ENCODE results near the gene RUBCN.
"Not testable (repeated sequence)": the region's sequence is repeated elsewhere in the genome, so short reads cannot be mapped to it uniquely, and the experiment has no call there.

The RUBCN gene

GRCh38 chr3:197718891-197719290 lies 17.8 kb downstream of the RUBCN start:
- H3K27ac Mint-ChIP-seq, result no peak overlapping the region
- no peaks in the 10 kb centered on the region for H3K27me3 Mint-ChIP-seq (ENCODE audit: low read depth)
- no peaks in the 10 kb centered on the region for H3K4me1 Mint-ChIP-seq
- H3K4me3 Mint-ChIP-seq, result no peak overlapping the region
- H3K9me3 Mint-ChIP-seq, result peaks cover 16% of the 10 kb centered on the region
- peaks cover 43% of the 10 kb centered on the region for H3K36me3 Mint-ChIP-seq (ENCODE audit: low read depth)
- TF ChIP-seq, protein P1, sequence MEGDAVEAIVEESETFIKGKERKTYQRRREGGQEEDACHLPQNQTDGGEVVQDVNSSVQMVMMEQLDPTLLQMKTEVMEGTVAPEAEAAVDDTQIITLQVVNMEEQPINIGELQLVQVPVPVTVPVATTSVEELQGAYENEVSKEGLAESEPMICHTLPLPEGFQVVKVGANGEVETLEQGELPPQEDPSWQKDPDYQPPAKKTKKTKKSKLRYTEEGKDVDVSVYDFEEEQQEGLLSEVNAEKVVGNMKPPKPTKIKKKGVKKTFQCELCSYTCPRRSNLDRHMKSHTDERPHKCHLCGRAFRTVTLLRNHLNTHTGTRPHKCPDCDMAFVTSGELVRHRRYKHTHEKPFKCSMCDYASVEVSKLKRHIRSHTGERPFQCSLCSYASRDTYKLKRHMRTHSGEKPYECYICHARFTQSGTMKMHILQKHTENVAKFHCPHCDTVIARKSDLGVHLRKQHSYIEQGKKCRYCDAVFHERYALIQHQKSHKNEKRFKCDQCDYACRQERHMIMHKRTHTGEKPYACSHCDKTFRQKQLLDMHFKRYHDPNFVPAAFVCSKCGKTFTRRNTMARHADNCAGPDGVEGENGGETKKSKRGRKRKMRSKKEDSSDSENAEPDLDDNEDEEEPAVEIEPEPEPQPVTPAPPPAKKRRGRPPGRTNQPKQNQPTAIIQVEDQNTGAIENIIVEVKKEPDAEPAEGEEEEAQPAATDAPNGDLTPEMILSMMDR (IDR thresholded peaks at IDR 0.05; ENCODE audit: unreplicated experiment in 3 of 3), result no peak

DNA sequence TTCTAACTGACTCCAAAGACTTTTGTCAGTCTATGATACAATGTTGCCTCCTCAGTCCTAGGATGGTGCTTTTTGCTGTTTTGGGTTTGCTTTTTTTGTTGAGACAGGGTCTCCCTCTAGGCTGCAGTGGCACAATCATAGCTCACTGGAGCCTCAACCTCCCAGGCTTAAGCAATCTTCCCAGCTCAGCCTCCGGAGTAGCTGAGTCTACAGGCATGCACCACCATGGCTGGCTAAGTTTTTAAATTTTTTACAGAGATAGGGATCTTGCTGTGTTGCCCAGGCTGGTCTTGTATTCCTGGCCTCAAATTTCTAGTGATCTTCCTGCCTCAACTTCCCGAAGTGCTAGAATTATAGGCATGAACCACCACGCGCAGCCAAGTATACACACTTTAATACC lies 22.5 kb downstream of the RUBCN start:
- Mint-ChIP-seq H3K4me3 (no peak overlapping the region), H3K9me3 (no peaks in the 10 kb centered on the region), H3K36me3 (ENCODE audit: low read depth) (peaks cover 27% of the 10 kb centered on the region), H3K27ac (peak overlapping the region in 1 of 3 experiments; percentile 7), H3K27me3 (ENCODE audit: low read depth) (no peaks in the 10 kb centered on the region), H3K4me1 (peaks cover 21% of the 10 kb centered on the region)
- TF ChIP-seq, protein P1 (IDR thresholded peaks at IDR 0.05; ENCODE audit: unreplicated experiment in 3 of 3), result no peak

- Mint-ChIP-seq H3K36me3 (ENCODE audit: low read depth) (peaks cover 35% of the 10 kb centered on the region), H3K27me3 (ENCODE audit: low read depth) (no peaks in the 10 kb centered on the region), H3K27ac (peak overlapping the region; percentile 12 to 95 (median 70)), H3K4me1 (peaks cover 21% of the 10 kb centered on the region), H3K4me3 (no peak overlapping the region), H3K9me3 (no peaks in the 10 kb centered on the region)
- TF ChIP-seq, protein P1 (IDR thresholded peaks at IDR 0.05; ENCODE audit: unreplicated experiment in 3 of 3), result no peak
Observed at GRCh38 chr3:197713477-197713822, 23.3 kb downstream of the RUBCN start.

GRCh38 chr3:197711973-197712707 lies 24.6 kb downstream of the RUBCN start:
- TF ChIP-seq, protein P1 (IDR thresholded peaks at IDR 0.05; ENCODE audit: unreplicated experiment in 3 of 3), result no peak
- H3K9me3 Mint-ChIP-seq, result no peaks in the 10 kb centered on the region
- peak overlapping the region; percentile 87 to 95 (median 93) for H3K27ac Mint-ChIP-seq
- H3K4me1 Mint-ChIP-seq, result peaks cover 21% of the 10 kb centered on the region
- no peaks in the 10 kb centered on the region for H3K27me3 Mint-ChIP-seq (ENCODE audit: low read depth)
- peaks cover 23% of the 10 kb centered on the region for H3K36me3 Mint-ChIP-seq (ENCODE audit: low read depth)
- peak overlapping the region; percentile 59 to 77 (median 72) for H3K4me3 Mint-ChIP-seq

- peaks cover 16% of the 10 kb centered on the region for H3K36me3 Mint-ChIP-seq (ENCODE audit: low read depth)
- H3K27me3 Mint-ChIP-seq (ENCODE audit: low read depth); H3K9me3 Mint-ChIP-seq; H3K4me3 Mint-ChIP-seq: not testable (repeated sequence)
- H3K27ac Mint-ChIP-seq, result peak overlapping the region in 1 of 3 experiments; percentile 27
- peaks cover 21% of the 10 kb centered on the region for H3K4me1 Mint-ChIP-seq
Observed at GRCh38 chr3:197710965-197711364, 25.7 kb downstream of the RUBCN start.

GRCh38 chr3:197709135-197709534 lies 27.6 kb downstream of the RUBCN start:
- H3K4me1 Mint-ChIP-seq, result peaks cover 21% of the 10 kb centered on the region
- peaks cover 12% of the 10 kb centered on the region for H3K36me3 Mint-ChIP-seq (ENCODE audit: low read depth)
- no peaks in the 10 kb centered on the region for H3K27me3 Mint-ChIP-seq (ENCODE audit: low read depth)
- H3K9me3 Mint-ChIP-seq, result no peaks in the 10 kb centered on the region
- H3K27ac Mint-ChIP-seq, result no peak overlapping the region
- H3K4me3 Mint-ChIP-seq, result no peak overlapping the region
- TF ChIP-seq, protein P1 (IDR thresholded peaks at IDR 0.05; ENCODE audit: unreplicated experiment in 3 of 3), result no peak
